ENCODE results near the gene GLB1L2. TPM values are rescaled to one million over a fixed set of nuclear protein-coding genes. Genes with fewer than 3 reads are reported as not detected.

Gene GLB1L2
- total RNA-seq, 1 experiment from 2014 or later: 27.1 TPM

DNA sequence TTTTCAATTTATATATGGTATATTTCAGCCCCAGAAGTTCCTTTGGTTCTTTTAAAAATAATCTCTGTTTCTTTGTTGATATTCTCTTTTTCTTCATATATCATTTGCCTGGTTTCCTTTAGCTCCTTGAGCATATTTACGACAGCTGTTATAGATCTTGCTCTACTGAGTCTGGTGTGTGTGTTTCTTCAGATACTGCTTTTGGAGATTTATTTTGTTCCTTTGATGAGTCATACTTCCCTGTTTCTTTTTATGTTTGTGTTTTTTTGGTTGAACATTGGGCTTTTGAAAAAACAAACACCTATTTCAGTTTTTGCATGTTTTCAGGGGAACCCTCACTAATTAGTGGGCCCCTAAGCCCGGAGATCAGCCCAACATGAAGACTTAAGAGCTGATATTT is 23.3 kb downstream of the GLB1L2 start:
- no peak for DNase-seq (ENCODE audit: low read depth, low spot score)
- Histone ChIP-seq H3K4me2 (ENCODE audit: low read length) (no peak overlapping the region), H3K9ac (ENCODE audit: low read length) (no peak overlapping the region), H2AFZ (ENCODE audit: low read depth, low read length, poor library complexity, severe bottlenecking) (no peak overlapping the region), H3K4me3 (replicated peaks in 1 of 2; ENCODE audit: low read depth in 1 of 2, low read length in 2 of 2) (no peak overlapping the region), H3K79me2 (ENCODE audit: insufficient read depth, low read length) (no peaks in the 10 kb centered on the region), H4K20me1 (ENCODE audit: insufficient read depth) (no peaks in the 10 kb centered on the region), H3K36me3 (ENCODE audit: control insufficient read depth in 1 of 2, insufficient read depth in 2 of 2, low read length in 2 of 2) (no peaks in the 10 kb centered on the region), H3K9me3 (ENCODE audit: control insufficient read depth in 1 of 2, insufficient read depth in 1 of 2, low read depth in 1 of 2, low read length in 2 of 2) (no peaks in the 10 kb centered on the region), H3K9me2 (ENCODE audit: insufficient read depth) (no peaks in the 10 kb centered on the region), H3K27ac (ENCODE audit: low read depth, low read length) (no peak overlapping the region), H3K27me3 (ENCODE audit: insufficient read depth, low read length) (no peaks in the 10 kb centered on the region), H3K4me1 (ENCODE audit: control insufficient read depth in 1 of 2, insufficient read depth in 2 of 2, low read length in 2 of 2) (no peaks in the 10 kb centered on the region)
- intact Hi-C loops (cut with micrococcal nuclease): no loop called here
- ChIA-PET CTCF (no interaction called here), RAD21 (ENCODE audit: low non-redundant PET in 1 of 2, low total read pairs in 2 of 2, uncharacterized antibody in 2 of 2, unreplicated experiment in 2 of 2) (no interaction called here), POLR2A (no interaction called here)
- TF ChIP-seq ZBTB33 (IDR thresholded peaks at IDR 0.05; ENCODE audit: extremely low read depth, insufficient replicate concordance, low read length): no peak
- no peak for TF ChIP-seq JUND (IDR thresholded peaks at IDR 0.05)
- TF ChIP-seq, protein P1, sequence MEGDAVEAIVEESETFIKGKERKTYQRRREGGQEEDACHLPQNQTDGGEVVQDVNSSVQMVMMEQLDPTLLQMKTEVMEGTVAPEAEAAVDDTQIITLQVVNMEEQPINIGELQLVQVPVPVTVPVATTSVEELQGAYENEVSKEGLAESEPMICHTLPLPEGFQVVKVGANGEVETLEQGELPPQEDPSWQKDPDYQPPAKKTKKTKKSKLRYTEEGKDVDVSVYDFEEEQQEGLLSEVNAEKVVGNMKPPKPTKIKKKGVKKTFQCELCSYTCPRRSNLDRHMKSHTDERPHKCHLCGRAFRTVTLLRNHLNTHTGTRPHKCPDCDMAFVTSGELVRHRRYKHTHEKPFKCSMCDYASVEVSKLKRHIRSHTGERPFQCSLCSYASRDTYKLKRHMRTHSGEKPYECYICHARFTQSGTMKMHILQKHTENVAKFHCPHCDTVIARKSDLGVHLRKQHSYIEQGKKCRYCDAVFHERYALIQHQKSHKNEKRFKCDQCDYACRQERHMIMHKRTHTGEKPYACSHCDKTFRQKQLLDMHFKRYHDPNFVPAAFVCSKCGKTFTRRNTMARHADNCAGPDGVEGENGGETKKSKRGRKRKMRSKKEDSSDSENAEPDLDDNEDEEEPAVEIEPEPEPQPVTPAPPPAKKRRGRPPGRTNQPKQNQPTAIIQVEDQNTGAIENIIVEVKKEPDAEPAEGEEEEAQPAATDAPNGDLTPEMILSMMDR (IDR thresholded peaks at IDR 0.05 in 2 of 3, conservative IDR thresholded peaks at IDR 0.05 in 1 of 3; ENCODE audit: borderline replicate concordance in 1 of 3, insufficient read depth in 1 of 3, low read depth in 2 of 3, low read length in 2 of 3): no peak
- no peak for TF ChIP-seq YY1 (IDR thresholded peaks at IDR 0.05; ENCODE audit: extremely low read depth, insufficient replicate concordance, low read depth, low read length)
- TF ChIP-seq CBX3 (IDR thresholded peaks at IDR 0.05; ENCODE audit: low read depth): no peak
- TF ChIP-seq, protein P2, sequence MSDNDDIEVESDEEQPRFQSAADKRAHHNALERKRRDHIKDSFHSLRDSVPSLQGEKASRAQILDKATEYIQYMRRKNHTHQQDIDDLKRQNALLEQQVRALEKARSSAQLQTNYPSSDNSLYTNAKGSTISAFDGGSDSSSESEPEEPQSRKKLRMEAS (IDR thresholded peaks at IDR 0.05): no peak
- TF ChIP-seq ZFX (IDR thresholded peaks at IDR 0.05): no peak
- TF ChIP-seq RAD21 (IDR thresholded peaks at IDR 0.05; ENCODE audit: low read depth): no peak
- no peak for TF ChIP-seq POLR2AphosphoS5 (IDR thresholded peaks at IDR 0.05; ENCODE audit: low read depth, low read length)
- TF ChIP-seq SP1 (IDR thresholded peaks at IDR 0.05; ENCODE audit: low read depth): no peak
- no peak for TF ChIP-seq EZH2 (IDR thresholded peaks at IDR 0.05)
- no peak for TF ChIP-seq FOSL1 (IDR thresholded peaks at IDR 0.05; ENCODE audit: low read depth)
- no peak for TF ChIP-seq CEBPB (IDR thresholded peaks at IDR 0.05; ENCODE audit: low read depth)
- BruUV-seq (replicated peaks): no TSS peak
- ATAC-seq: no peak

Data from HCT116 (cell line).